Measurements from ENCODE around the gene RIMKLB. TPM values are rescaled to one million over a fixed set of nuclear protein-coding genes. Genes with fewer than 3 reads are reported as not detected.

The RIMKLB gene
- polyA plus RNA-seq, 2 of the 4 experiments (the other 2 are of a cell fraction): 21.0 to 43.8 TPM

- no peak for FAIRE-seq
- ATAC-seq: no peak
- Histone ChIP-seq H3K4me2 (no peak overlapping the region), H3K27ac (no peak overlapping the region), H3K9me3 (no peaks in the 10 kb centered on the region), H3K4me3 (no peak overlapping the region), H3K4me1 (no peaks in the 10 kb centered on the region)
- no peak for TF ChIP-seq POLR2A (IDR thresholded peaks at IDR 0.05; ENCODE audit: low read length)
- TF ChIP-seq MYC (IDR thresholded peaks at IDR 0.05; ENCODE audit: borderline replicate concordance, low read length): no peak
- TF ChIP-seq USF2 (IDR thresholded peaks at IDR 0.05): no peak
- no peak for TF ChIP-seq HEYL (CRISPR knock-in tag; IDR thresholded peaks at IDR 0.05)
- no peak for TF ChIP-seq CBX2 (IDR thresholded peaks at IDR 0.05; ENCODE audit: borderline replicate concordance, low read depth)
- no peak for TF ChIP-seq CHD4 (IDR thresholded peaks at IDR 0.05; ENCODE audit: borderline replicate concordance)
- TF ChIP-seq RCOR1 (IDR thresholded peaks at IDR 0.05; ENCODE audit: low read depth, low read length): no peak
- no peak for TF ChIP-seq BHLHE40 (IDR thresholded peaks at IDR 0.05; ENCODE audit: low read depth, low read length)
- no peak for TF ChIP-seq BCL3 (IDR thresholded peaks at IDR 0.05)
- TF ChIP-seq JUNB (IDR thresholded peaks at IDR 0.05): no peak
- TF ChIP-seq FOSB (CRISPR knock-in tag; IDR thresholded peaks at IDR 0.05): no peak
- ChIA-PET POLR2A (no interaction called here), CTCF (no interaction called here)
- DNase-seq (ENCODE audit: low read depth in 1 of 2, low spot score in 1 of 2): no peak
- 88% methylated on average over 2 of the region's 2 CpGs for whole genome bisulfite sequencing (ENCODE audit: missing lambda C conversion rate)
Measured at GRCh38 chr12:8770499-8770898, 72.7 kb downstream of the RIMKLB start.

GRCh38 chr12:8771072-8771471 is 73.3 kb downstream of the RIMKLB start:
- Histone ChIP-seq H3K27ac (no peak overlapping the region), H3K4me1 (no peaks in the 10 kb centered on the region), H3K9me3 (no peaks in the 10 kb centered on the region), H3K4me2 (no peak overlapping the region), H3K4me3 (no peak overlapping the region)
- 95% methylated on average over 1 of the region's 1 CpG for WGBS (ENCODE audit: missing lambda C conversion rate)
- no peak for ATAC-seq
- DNase-seq (ENCODE audit: low read depth in 1 of 2, low spot score in 1 of 2): no peak
- POLR2A ChIA-PET: no interaction called here
- CTCF ChIA-PET: no interaction called here
- no peak for FAIRE-seq
- TF ChIP-seq EHF (CRISPR knock-in tag; IDR thresholded peaks at IDR 0.05): no peak
- TF ChIP-seq HDAC2 (IDR thresholded peaks at IDR 0.05): no peak
- no peak for TF ChIP-seq ESRRA (IDR thresholded peaks at IDR 0.05; ENCODE audit: borderline replicate concordance, low read length)
- TF ChIP-seq BHLHE40 (IDR thresholded peaks at IDR 0.05; ENCODE audit: low read depth, low read length): no peak
- TF ChIP-seq ZC3H11A (IDR thresholded peaks at IDR 0.05): no peak
- TF ChIP-seq ATOH8 (CRISPR knock-in tag; IDR thresholded peaks at IDR 0.05; ENCODE audit: low read depth): no peak
- no peak for TF ChIP-seq EHMT2 (IDR thresholded peaks at IDR 0.05; ENCODE audit: low read depth)
- no peak for TF ChIP-seq HOXB5 (CRISPR knock-in tag; IDR thresholded peaks at IDR 0.05)
- TF ChIP-seq SMC3 (IDR thresholded peaks at IDR 0.05): no peak
- no peak for TF ChIP-seq NFE2L2 (conservative IDR thresholded peaks at IDR 0.05; ENCODE audit: low read length)
- TF ChIP-seq JUNB (IDR thresholded peaks at IDR 0.05): no peak
- TF ChIP-seq PHF8 (IDR thresholded peaks at IDR 0.05; ENCODE audit: borderline replicate concordance, low read depth): no peak
- no peak for TF ChIP-seq TP53 (CRISPR knock-in tag; IDR thresholded peaks at IDR 0.05)

- POLR2A ChIA-PET: no interaction called here
- CTCF ChIA-PET: interaction anchor here (1.3 kb wide), 1 partner anchor 117 kb away, joined by 3 read pairs; no protein-coding TSS in a partner anchor
- no peak for TF ChIP-seq CBX8 (IDR thresholded peaks at IDR 0.05)
- TF ChIP-seq HES2 (IDR thresholded peaks at IDR 0.05): no peak
- TF ChIP-seq TP53 (CRISPR knock-in tag; IDR thresholded peaks at IDR 0.05): no peak
- no peak for TF ChIP-seq RNF2 (IDR thresholded peaks at IDR 0.05; ENCODE audit: borderline replicate concordance, low read depth)
- no peak for TF ChIP-seq MAX (IDR thresholded peaks at IDR 0.05)
- no peak for TF ChIP-seq POLR2A (IDR thresholded peaks at IDR 0.05; ENCODE audit: low read length)
- TF ChIP-seq HOXB13 (CRISPR knock-in tag; IDR thresholded peaks at IDR 0.05; ENCODE audit: low read depth): no peak
- TF ChIP-seq FOXS1 (CRISPR knock-in tag; IDR thresholded peaks at IDR 0.05): no peak
- no peak for TF ChIP-seq SREBF2 (IDR thresholded peaks at IDR 0.05)
- TF ChIP-seq JUN (IDR thresholded peaks at IDR 0.05): no peak
- no peak for TF ChIP-seq CTCF (IDR thresholded peaks at IDR 0.05)
- Histone ChIP-seq H3K4me3 (no peak overlapping the region), H3K4me1 (no peaks in the 10 kb centered on the region), H3K27ac (no peak overlapping the region), H3K9me3 (no peaks in the 10 kb centered on the region), H3K4me2 (no peak overlapping the region)
- ATAC-seq (no peak), FAIRE-seq (no peak), DNase-seq (ENCODE audit: low read depth in 1 of 2, low spot score in 1 of 2) (no peak)
- WGBS (ENCODE audit: missing lambda C conversion rate): 95% methylated on average over 10 of the region's 10 CpGs
Measured at GRCh38 chr12:8773461-8773860, 75.7 kb downstream of the RIMKLB start.

Data from A549 (cell line).